OCI-LY1 (cell line): ENCODE measurements around the gene INTS2.

Experiments used
- H2AFZ ChIP-seq: fragments of 200-600 bp; sonication (generic), shearing (Covaris generic); 2 replicates; pipeline ENCODE4 v1.6.0; 2014; ENCODE audit warnings: antibody characterized with exemption, mild to moderate bottlenecking, low read length
- H3F3A ChIP-seq: fragments of 200-600 bp; sonication (generic), shearing (Covaris generic); 2 replicates; pipeline ENCODE4 v1.6.0; 2014; ENCODE audit warnings: mild to moderate bottlenecking, antibody characterized with exemption, low read length, moderate library complexity; ENCODE audit not compliant: insufficient read depth
- H3K27ac ChIP-seq: fragments of 200-600 bp; sonication (generic); 2 replicates; pipeline ENCODE4 v1.5.1; 2014; ENCODE audit warnings: low read length, mixed run types, mild to moderate bottlenecking, low read depth; ENCODE audit not compliant: poor library complexity, severe bottlenecking
- H3K27me3 ChIP-seq: fragments of 200-600 bp; sonication (generic); 2 replicates; pipeline ENCODE4 v1.6.0; 2014; ENCODE audit warnings: antibody characterized with exemption, mild to moderate bottlenecking, low read length, moderate library complexity; ENCODE audit not compliant: insufficient read depth
- H3K36me3 ChIP-seq: fragments of 200-600 bp; sonication (generic); 2 replicates; pipeline ENCODE4 v1.6.1; 2014; ENCODE audit warnings: mild to moderate bottlenecking, antibody characterized with exemption, low read length, moderate library complexity, mixed read lengths; ENCODE audit not compliant: insufficient read depth
- H3K4me1 ChIP-seq: fragments of 200-600 bp; sonication (generic); 2 replicates; pipeline ENCODE4 v1.5.1; 2014; ENCODE audit warnings: mild to moderate bottlenecking, low read length, moderate library complexity; ENCODE audit not compliant: insufficient read depth, severe bottlenecking
- H3K4me2 ChIP-seq: fragments of 200-600 bp; sonication (generic), shearing (Covaris generic); 2 replicates; pipeline ENCODE4 v1.6.1; 2014; ENCODE audit warnings: low read length
- H3K4me3 ChIP-seq: fragments of 200-600 bp; sonication (generic); 2 replicates; pipeline ENCODE4 v1.5.1; 2014; ENCODE audit warnings: low read length, low read depth, mild to moderate bottlenecking, mixed read lengths; ENCODE audit not compliant: poor library complexity, severe bottlenecking
- H3K79me2 ChIP-seq: fragments of 200-600 bp; shearing (Covaris generic); 2 replicates; pipeline ENCODE4 v1.6.1; 2016; ENCODE audit warnings: mixed run types, low read length, mixed read lengths; ENCODE audit not compliant: insufficient read depth
- H3K9ac ChIP-seq: fragments of 200-600 bp; sonication (generic), shearing (Covaris generic); 2 replicates; pipeline ENCODE4 v1.6.1; 2014; ENCODE audit warnings: mild to moderate bottlenecking, low read length, mixed read lengths
- H3K9me2 ChIP-seq: fragments of 200-600 bp; sonication (generic), shearing (Covaris generic); 2 replicates; pipeline ENCODE4 v1.6.1; 2014; ENCODE audit warnings: low read depth, mild to moderate bottlenecking, low read length, mixed read lengths
- H3K9me3 ChIP-seq: fragments of 200-600 bp; shearing (Covaris generic); 2 replicates; pipeline ENCODE4 v1.6.1; 2014; ENCODE audit warnings: low read length, mixed read lengths
- H4K20me1 ChIP-seq: fragments of 200-600 bp; sonication (generic), shearing (Covaris generic); 2 replicates; pipeline ENCODE4 v1.6.0; 2016; ENCODE audit warnings: mild to moderate bottlenecking, low read length; ENCODE audit not compliant: insufficient read depth
- CTCF ChIP-seq: fragments of 200-600 bp; sonication (generic), shearing (Covaris generic); IDR thresholded peaks from 2 replicates; pipeline ENCODE4 v1.5.1; 2017; ENCODE audit warnings: mild to moderate bottlenecking, antibody characterized with exemption, low read length, moderate library complexity, mixed read lengths
- EZH2 ChIP-seq: fragments of 200-600 bp; sonication (generic), shearing (Covaris generic); IDR thresholded peaks from 2 replicates; pipeline ENCODE4 v1.8.0; 2017; ENCODE audit warnings: borderline replicate concordance, mixed run types, mild to moderate bottlenecking, antibody characterized with exemption, low read length, moderate library complexity, mixed read lengths

INTS2 gene

GRCh38 chr17:61967729-61968128 lies 39.9 kb upstream of the INTS2 start:
- H3K4me2 ChIP-seq: no peak overlapping the region
- H3K9me2 ChIP-seq: no peaks in the 10 kb centered on the region
- H3K4me1 ChIP-seq: no peaks in the 10 kb centered on the region
- H3K9me3 ChIP-seq: no peaks in the 10 kb centered on the region
- TF ChIP-seq CTCF (no peak), EZH2 (no peak)
- H3K27me3 ChIP-seq: no peaks in the 10 kb centered on the region
- H4K20me1 ChIP-seq: no peaks in the 10 kb centered on the region
- H3K36me3 ChIP-seq: peaks cover 74% of the 10 kb centered on the region
- H3F3A ChIP-seq: no peaks in the 10 kb centered on the region
- no peak overlapping the region for H3K27ac ChIP-seq
- H3K79me2 ChIP-seq: no peaks in the 10 kb centered on the region
- H3K4me3 ChIP-seq: no peak overlapping the region
- no peak overlapping the region for H3K9ac ChIP-seq
- H2AFZ ChIP-seq: no peak overlapping the region

- H3F3A ChIP-seq: no peaks in the 10 kb centered on the region
- TF ChIP-seq EZH2: no peak
- no peak for TF ChIP-seq CTCF
- H3K4me1 ChIP-seq: no peaks in the 10 kb centered on the region
Measured at GRCh38 chr17:61966191-61966590, 38.4 kb upstream of the INTS2 start.

GRCh38 chr17:61955619-61956018 lies 27.8 kb upstream of the INTS2 start:
- Histone ChIP-seq H2AFZ (no peak overlapping the region), H3K36me3 (peaks cover 81% of the 10 kb centered on the region), H3K27me3 (no peaks in the 10 kb centered on the region), H4K20me1 (no peaks in the 10 kb centered on the region), H3K4me2 (no peak overlapping the region), H3K9ac (no peak overlapping the region), H3K79me2 (no peaks in the 10 kb centered on the region), H3K4me1 (no peaks in the 10 kb centered on the region), H3K9me2 (no peaks in the 10 kb centered on the region), H3K4me3 (no peak overlapping the region), H3F3A (no peaks in the 10 kb centered on the region), H3K27ac (no peak overlapping the region), H3K9me3 (no peaks in the 10 kb centered on the region)
- TF ChIP-seq CTCF (no peak), EZH2 (no peak)

More at GRCh38 chr17:61966191-61966590, 38.4 kb upstream of the INTS2 start:
- Histone ChIP-seq H3K4me3 (no peak overlapping the region), H3K79me2 (no peaks in the 10 kb centered on the region), H3K9ac (no peak overlapping the region), H3K27me3 (no peaks in the 10 kb centered on the region), H2AFZ (no peak overlapping the region), H3K27ac (no peak overlapping the region), H3K9me3 (no peaks in the 10 kb centered on the region), H3K9me2 (no peaks in the 10 kb centered on the region), H4K20me1 (no peaks in the 10 kb centered on the region), H3K36me3 (peaks cover 75% of the 10 kb centered on the region), H3K4me2 (no peak overlapping the region)
